CD14-positive monocyte (primary cell): ENCODE data around the gene UBC. TPM values are rescaled to one million over a fixed set of nuclear protein-coding genes. Genes with fewer than 3 reads are reported as not detected.
A peak's percentile ranks its signal among the peaks of the same experiment; 100 is the strongest.

Source experiments
- DNase-seq, 3 donors: peaks; one replicate each; pipeline ENCODE4 v3.0.0-alpha.2; 2011 to 2022
- H2AFZ ChIP-seq: 2 replicates; pipeline ENCODE4 v1.6.0; 2012; ENCODE audit warnings: mild to moderate bottlenecking, low read depth, low read length, inconsistent platforms; ENCODE audit not compliant: insufficient read depth, poor library complexity, severe bottlenecking
- H3K27ac ChIP-seq, 2 donors: 1 replicate in 1 of 2; 2 replicates in 1 of 2; pipeline ENCODE4 v1.5.1; 2012 to 2013; ENCODE audit warnings: low read length in 2 of 2, control low read depth in 1 of 2, inconsistent platforms in 1 of 2, low read depth in 1 of 2, mild to moderate bottlenecking in 1 of 2
- H3K27me3 ChIP-seq, 2 donors: one replicate each; pipeline versions ENCODE4 v1.6.0 to v1.6.1; 2011 to 2013; ENCODE audit warnings: low read length in 2 of 2; ENCODE audit not compliant: control insufficient read depth in 2 of 2, insufficient read depth in 2 of 2
- H3K36me3 ChIP-seq, 2 donors: replicated peaks in 1 of 2; 1 replicate in 1 of 2; 2 replicates in 1 of 2; pipeline versions ENCODE4 v1.5.1 to v1.6.1; 2012 to 2013; ENCODE audit warnings: low read length in 2 of 2, control low read depth in 1 of 2, inconsistent platforms in 1 of 2, mild to moderate bottlenecking in 1 of 2; ENCODE audit not compliant: insufficient read depth in 2 of 2, control insufficient read depth in 1 of 2
- H3K4me1 ChIP-seq, 2 donors: 1 replicate in 1 of 2; 2 replicates in 1 of 2; pipeline versions ENCODE4 v1.5.1 to v1.6.1; 2012 to 2013; ENCODE audit warnings: low read length in 2 of 2, control low read depth in 1 of 2, inconsistent platforms in 1 of 2, mild to moderate bottlenecking in 1 of 2, moderate library complexity in 1 of 2; ENCODE audit not compliant: insufficient read depth in 2 of 2, control insufficient read depth in 1 of 2
- H3K4me2 ChIP-seq: replicated peaks from 2 replicates; pipeline ENCODE3; 2012; ENCODE audit warnings: low read length, moderate library complexity, mild to moderate bottlenecking; ENCODE audit not compliant: poor library complexity, severe bottlenecking; ENCODE audit errors: extremely low read depth
- H3K4me3 ChIP-seq, 3 experiments: fragments of 200-600 bp in 1 of 3; sonication (generic) in 1 of 3; replicated peaks in 1 of 3; 1 replicate in 2 of 3; 2 replicates in 1 of 3; pipeline ENCODE4 v1.5.1; 2011 to 2013; ENCODE audit warnings: low read length in 3 of 3, mild to moderate bottlenecking in 3 of 3, control low read depth in 2 of 3, low read depth in 2 of 3, inconsistent platforms in 1 of 3, moderate library complexity in 1 of 3
- H3K79me2 ChIP-seq: 2 replicates; pipeline ENCODE4 v1.6.0; 2012; ENCODE audit warnings: mild to moderate bottlenecking, control low read depth, inconsistent platforms, low read length, moderate library complexity; ENCODE audit not compliant: insufficient read depth
- H3K9ac ChIP-seq: 2 replicates; pipeline ENCODE4 v1.6.0; 2017; ENCODE audit warnings: low read length, mild to moderate bottlenecking; ENCODE audit not compliant: insufficient read depth, poor library complexity, severe bottlenecking
- H3K9me3 ChIP-seq, 2 donors: replicated peaks in 1 of 2; 1 replicate in 1 of 2; 2 replicates in 1 of 2; pipeline versions ENCODE4 v1.5.1 to v1.6.1; 2012 to 2013; ENCODE audit warnings: low read length in 2 of 2, control low read depth in 1 of 2; ENCODE audit not compliant: control insufficient read depth in 1 of 2, insufficient read depth in 1 of 2
- H4K20me1 ChIP-seq: 2 replicates; pipeline ENCODE4 v1.6.0; 2012; ENCODE audit warnings: mild to moderate bottlenecking, low read length, control low read depth, moderate library complexity; ENCODE audit not compliant: insufficient read depth
- H3K27ac Mint-ChIP-seq, 7 donors: one replicate each; pipeline ENCODE4 v1.8.0; 2020; ENCODE audit warnings: mild to moderate bottlenecking in 7 of 7, mixed read lengths in 7 of 7, moderate library complexity in 6 of 7, inconsistent platforms in 2 of 7
- H3K27me3 Mint-ChIP-seq, 3 donors: one replicate each; pipeline ENCODE4 v1.8.0; 2021 to 2022; ENCODE audit warnings: low read depth in 3 of 3, mild to moderate bottlenecking in 3 of 3, mixed read lengths in 3 of 3, moderate library complexity in 3 of 3, inconsistent platforms in 1 of 3
- H3K36me3 Mint-ChIP-seq, 2 donors: one replicate each; pipeline ENCODE4 v1.8.0; 2020; ENCODE audit warnings: mixed read lengths in 2 of 2, inconsistent platforms in 1 of 2, mild to moderate bottlenecking in 1 of 2
- H3K4me1 Mint-ChIP-seq: one replicate; pipeline ENCODE4 v1.8.0; 2020; ENCODE audit warnings: mild to moderate bottlenecking, mixed read lengths
- H3K4me3 Mint-ChIP-seq, 2 donors: one replicate each; pipeline ENCODE4 v1.8.0; 2020; ENCODE audit warnings: mild to moderate bottlenecking in 2 of 2, mixed read lengths in 2 of 2, moderate library complexity in 1 of 2
- H3K9me3 Mint-ChIP-seq, 7 donors: one replicate each; pipeline ENCODE4 v1.8.0; 2020 to 2022; ENCODE audit warnings: mixed read lengths in 7 of 7, mild to moderate bottlenecking in 6 of 7, moderate library complexity in 6 of 7, inconsistent platforms in 2 of 7
- CTCF ChIP-seq: fragments of 200-600 bp; IDR thresholded peaks from one replicate; pipeline ENCODE4 v1.8.0; 2022; ENCODE audit warnings: antibody characterized with exemption, mild to moderate bottlenecking
- WGBS: methylation state at CpG from one replicate; pipeline ENCODE4 v1.1.5; 2013; ENCODE audit warnings: missing lambda C conversion rate; ENCODE audit not compliant: insufficient coverage; 5-methylcytosine and 5-hydroxymethylcytosine counted together
- intact Hi-C, 2 donors: fragments of 100-400 bp; cut with micrococcal nuclease; formaldehyde crosslinking; loops; one replicate each; pipeline versions ENCODE4 v1.15.0 to v1.15.1; 2023
- polyA plus RNA-seq, 3 donors: library from polyadenylated mRNA; depleted of rRNA in 1 of 3; unstranded in 2 of 3; stranded (reverse) in 1 of 3; fragments of 300-500 nt in 2 of 3; fragments of >200 nt in 1 of 3; fragmentation: Illumina TruSeq in 2 of 3; gene quantifications; 1 replicate in 2 of 3; 2 replicates in 1 of 3; pipeline ENCODE4 v1.2.3, GENCODE V29; 2012 to 2021

UBC gene
- polyA plus RNA-seq, 3 donors, result 969 to 11,097 (median 1,385) TPM

GRCh38 chr12:124884587-124885438 is 29.6 kb downstream of the UBC start:
- H3K4me3 Mint-ChIP-seq, result peak overlapping the region in 1 of 2 donors; percentile 15

More at GRCh38 chr12:124884587-124885438, 29.6 kb downstream of the UBC start:
- Mint-ChIP-seq H3K4me1 (peaks cover 46% of the 10 kb centered on the region), H3K27me3 (peaks cover 0 to 4% (median 0%) of the 10 kb centered on the region in 3 donors), H3K9me3 (peaks cover 0 to 2% (median under 1%) of the 10 kb centered on the region in 7 donors), H3K36me3 (no peaks in the 10 kb centered on the region), H3K27ac (no peak overlapping the region)
- WGBS, result 23% methylated on average over 11 of the region's 15 CpGs
- Histone ChIP-seq H2AFZ (peak overlapping the region; percentile 1), H3K79me2 (no peaks in the 10 kb centered on the region), H3K4me1 (peaks cover 35 to 46% of the 10 kb centered on the region in 2 donors), H3K9me3 (no peaks in the 10 kb centered on the region), H3K4me3 (no peak overlapping the region), H3K9ac (no peak overlapping the region), H4K20me1 (no peaks in the 10 kb centered on the region), H3K36me3 (no peaks in the 10 kb centered on the region), H3K4me2 (no peak overlapping the region), H3K27ac (no peak overlapping the region), H3K27me3 (no peaks in the 10 kb centered on the region)
- DNase-seq, result no peak
- intact Hi-C loops, result no loop called here
- TF ChIP-seq CTCF, result no peak
